Caco-2 (cell line): ENCODE results near the gene TSC22D1. TPM values are rescaled to one million over a fixed set of nuclear protein-coding genes. Genes with fewer than 3 reads are reported as not detected.

Source experiments
- BruUV-seq: library from RNA; stranded (reverse); fragments of 400-500 nt; replicated peaks from 2 replicates; lab custom pipeline; 2021; lab: Mats Ljungman, UMichigan
- CTCF ChIA-PET: fragments of 300-600 bp; sonication (Branson Sonifier 250); formaldehyde crosslinking; loops from one replicate; lab custom pipeline; 2022; ENCODE audit warnings: antibody characterized with exemption; lab: Charles Lee
- POLR2A ChIA-PET: fragments of 300-600 bp; sonication (Branson Sonifier 250); formaldehyde crosslinking; loops from one replicate; lab custom pipeline; 2022; ENCODE audit warnings: antibody characterized with exemption; lab: Charles Lee
- DNase-seq, 2 experiments: peaks; one replicate each; pipeline versions ENCODE4 v3.0.0 to v3.0.0-alpha.2; 2020 to 2022
- H3K27me3 ChIP-seq: replicated peaks from 2 replicates; pipeline ENCODE4 v1.6.0; 2011; ENCODE audit warnings: low read length; ENCODE audit not compliant: control insufficient read depth, insufficient read depth
- H3K36me3 ChIP-seq: 2 replicates; pipeline ENCODE4 v1.5.1; 2011; ENCODE audit warnings: low read length; ENCODE audit not compliant: control insufficient read depth, insufficient read depth
- H3K4me1 ChIP-seq: fragments of 250-450 bp; sonication (Bioruptor Pico); 2 replicates; pipeline ENCODE4 v1.5.1; 2020; ENCODE audit warnings: mild to moderate bottlenecking
- H3K4me3 ChIP-seq: 2 replicates; pipeline ENCODE4 v1.5.1; 2011; ENCODE audit warnings: low read depth, mild to moderate bottlenecking, control low read depth, low read length
- H3K9me3 ChIP-seq: fragments of 250-450 bp; sonication (Bioruptor Pico); 2 replicates; pipeline ENCODE4 v1.5.1; 2020; ENCODE audit warnings: mild to moderate bottlenecking, moderate library complexity
- H3K27ac Mint-ChIP-seq: one replicate; pipeline ENCODE4 v1.8.0; 2022; ENCODE audit warnings: mixed read lengths; ENCODE audit not compliant: unreplicated experiment
- H3K27me3 Mint-ChIP-seq: one replicate; pipeline ENCODE4 v1.8.0; 2022; ENCODE audit warnings: mixed read lengths; ENCODE audit not compliant: insufficient read depth, unreplicated experiment
- H3K36me3 Mint-ChIP-seq: one replicate; pipeline ENCODE4 v1.8.0; 2022; ENCODE audit warnings: mild to moderate bottlenecking, mixed read lengths; ENCODE audit not compliant: insufficient read depth, unreplicated experiment
- H3K4me1 Mint-ChIP-seq: one replicate; pipeline ENCODE4 v1.8.0; 2022; ENCODE audit warnings: low read depth, mixed read lengths; ENCODE audit not compliant: unreplicated experiment
- H3K4me3 Mint-ChIP-seq: one replicate; pipeline ENCODE4 v1.8.0; 2022; ENCODE audit warnings: mild to moderate bottlenecking, moderate library complexity, mixed read lengths; ENCODE audit not compliant: unreplicated experiment
- H3K9me3 Mint-ChIP-seq: one replicate; pipeline ENCODE4 v1.8.0; 2022; ENCODE audit warnings: mixed read lengths; ENCODE audit not compliant: unreplicated experiment
- CTCF ChIP-seq, 2 experiments: fragments of 200-600 bp in 1 of 2; IDR thresholded peaks; 1 replicate in 1 of 2; 2 replicates in 1 of 2; pipeline versions ENCODE4 v1.5.1 to v1.8.0; 2011 to 2022; ENCODE audit warnings: antibody characterized with exemption in 1 of 2, control low read depth in 1 of 2, inconsistent platforms in 1 of 2, low read depth in 1 of 2, low read length in 1 of 2, mild to moderate bottlenecking in 1 of 2, moderate library complexity in 1 of 2; ENCODE audit not compliant: insufficient read depth in 1 of 2, severe bottlenecking in 1 of 2, unreplicated experiment in 1 of 2
- intact Hi-C: fragments of 100-400 bp; cut with micrococcal nuclease; formaldehyde crosslinking; loops from one replicate; pipeline ENCODE4 v1.10.0; 2022; ENCODE audit not compliant: unreplicated experiment
- total RNA-seq: library from RNA; stranded (reverse); gene quantifications from 2 replicates; pipeline ENCODE4 v1.2.3, GENCODE V29; 2022

TSC22D1 gene
- total RNA-seq, 1 experiment from 2014 or later: 159 TPM

GRCh38 chr13:44422755-44423643, 153.1 kb downstream of the TSC22D1 start:
- ChIA-PET POLR2A (interaction anchor here (0.5 kb wide), 1 partner anchor 248 kb away, joined by 3 read pairs; no protein-coding TSS in a partner anchor), CTCF (no interaction called here)
- peak overlapping the region; percentile 1 for H3K27ac Mint-ChIP-seq
- H3K27me3 Mint-ChIP-seq: no peaks in the 10 kb centered on the region
- H3K36me3 ChIP-seq: peaks cover 1% of the 10 kb centered on the region; the same call in 1 of the 2 replicates
- TF ChIP-seq CTCF (IDR thresholded peaks at IDR 0.05; ENCODE audit: insufficient read depth in 1 of 2, low read depth in 1 of 2, low read length in 1 of 2, severe bottlenecking in 1 of 2, unreplicated experiment in 1 of 2): no peak
- no peaks in the 10 kb centered on the region for H3K9me3 Mint-ChIP-seq
- 0 out of 2 replicates have a peak, but pooled peaks cover 5% of the 10 kb centered on the region for H3K9me3 ChIP-seq
- H3K36me3 Mint-ChIP-seq: no peaks in the 10 kb centered on the region
- no peaks in the 10 kb centered on the region for H3K27me3 ChIP-seq
- DNase-seq: no peak
- H3K4me3 Mint-ChIP-seq: no peak overlapping the region
- H3K4me1 Mint-ChIP-seq: peaks cover 4% of the 10 kb centered on the region
- H3K4me3 ChIP-seq: no peak overlapping the region
- peaks cover 4% of the 10 kb centered on the region for H3K4me1 ChIP-seq
- no TSS peak for BruUV-seq
- intact Hi-C loops: no loop called here

- peaks cover 12% of the 10 kb centered on the region for H3K4me1 Mint-ChIP-seq
- H3K9me3 Mint-ChIP-seq: no peaks in the 10 kb centered on the region
- H3K27ac Mint-ChIP-seq: no peak overlapping the region
- Histone ChIP-seq H3K9me3 (0 out of 2 replicates have a peak, but pooled peaks cover 3% of the 10 kb centered on the region), H3K4me3 (no peak overlapping the region), H3K36me3 (peaks cover 1% of the 10 kb centered on the region; the same call in 1 of the 2 replicates), H3K4me1 (peaks cover 11% of the 10 kb centered on the region), H3K27me3 (no peaks in the 10 kb centered on the region)
- POLR2A ChIA-PET: no interaction called here
- intact Hi-C loops: no loop called here
- no peak for TF ChIP-seq CTCF (IDR thresholded peaks at IDR 0.05; ENCODE audit: insufficient read depth in 1 of 2, low read depth in 1 of 2, low read length in 1 of 2, severe bottlenecking in 1 of 2, unreplicated experiment in 1 of 2)
- H3K36me3 Mint-ChIP-seq: no peaks in the 10 kb centered on the region
- no TSS peak for BruUV-seq
- CTCF ChIA-PET: no interaction called here
- no peak for DNase-seq
- no peaks in the 10 kb centered on the region for H3K27me3 Mint-ChIP-seq
- no peak overlapping the region for H3K4me3 Mint-ChIP-seq
Observed at GRCh38 chr13:44421853-44422525, 154.1 kb downstream of the TSC22D1 start.
